ENCODE measurements around the gene TNFRSF6B.

TNFRSF6B gene

DNA sequence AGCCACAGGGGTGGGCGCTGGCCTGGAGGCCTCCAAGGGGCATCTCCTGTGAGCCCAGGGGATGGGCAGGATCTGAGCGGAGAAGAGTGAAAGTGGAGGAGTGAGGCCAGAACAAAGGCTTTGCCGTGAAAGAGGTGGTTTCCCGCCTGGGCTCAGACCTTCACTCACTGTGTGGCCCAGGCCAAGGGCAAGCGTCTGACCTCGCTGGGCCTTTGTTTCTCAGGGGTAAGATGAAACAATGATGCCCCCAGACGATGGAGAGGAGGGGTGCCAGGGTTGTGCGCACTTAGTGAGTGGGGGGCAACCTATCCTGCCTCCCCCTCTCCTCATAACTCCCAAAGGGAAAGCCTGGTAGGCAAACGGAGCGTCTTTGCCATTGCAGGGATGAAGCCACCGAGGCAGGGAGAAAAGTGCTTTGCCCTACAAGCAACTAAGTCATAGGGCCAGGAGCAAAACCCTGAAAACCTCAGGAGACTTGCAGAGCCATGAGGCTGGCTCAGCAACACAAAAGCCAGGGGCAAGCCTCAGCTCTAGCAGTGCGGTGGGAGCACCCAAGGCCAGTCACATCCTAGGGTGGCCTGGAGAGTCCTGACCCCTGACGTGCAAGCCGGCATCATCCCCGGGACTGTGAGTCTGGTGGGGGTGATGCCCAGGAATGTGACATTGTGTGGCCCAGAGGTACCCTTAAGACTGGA lies 42.3 kb upstream of the TNFRSF6B start:
- H3K4me3 ChIP-seq (ENCODE audit: low read length) = no peak overlapping the region; the same call in 1 of the 2 replicates
- DNase-seq (ENCODE audit: low read depth) = no peak
- TF ChIP-seq, protein P1, sequence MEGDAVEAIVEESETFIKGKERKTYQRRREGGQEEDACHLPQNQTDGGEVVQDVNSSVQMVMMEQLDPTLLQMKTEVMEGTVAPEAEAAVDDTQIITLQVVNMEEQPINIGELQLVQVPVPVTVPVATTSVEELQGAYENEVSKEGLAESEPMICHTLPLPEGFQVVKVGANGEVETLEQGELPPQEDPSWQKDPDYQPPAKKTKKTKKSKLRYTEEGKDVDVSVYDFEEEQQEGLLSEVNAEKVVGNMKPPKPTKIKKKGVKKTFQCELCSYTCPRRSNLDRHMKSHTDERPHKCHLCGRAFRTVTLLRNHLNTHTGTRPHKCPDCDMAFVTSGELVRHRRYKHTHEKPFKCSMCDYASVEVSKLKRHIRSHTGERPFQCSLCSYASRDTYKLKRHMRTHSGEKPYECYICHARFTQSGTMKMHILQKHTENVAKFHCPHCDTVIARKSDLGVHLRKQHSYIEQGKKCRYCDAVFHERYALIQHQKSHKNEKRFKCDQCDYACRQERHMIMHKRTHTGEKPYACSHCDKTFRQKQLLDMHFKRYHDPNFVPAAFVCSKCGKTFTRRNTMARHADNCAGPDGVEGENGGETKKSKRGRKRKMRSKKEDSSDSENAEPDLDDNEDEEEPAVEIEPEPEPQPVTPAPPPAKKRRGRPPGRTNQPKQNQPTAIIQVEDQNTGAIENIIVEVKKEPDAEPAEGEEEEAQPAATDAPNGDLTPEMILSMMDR (conservative IDR thresholded peaks at IDR 0.05; ENCODE audit: low read length) = no peak

DNA sequence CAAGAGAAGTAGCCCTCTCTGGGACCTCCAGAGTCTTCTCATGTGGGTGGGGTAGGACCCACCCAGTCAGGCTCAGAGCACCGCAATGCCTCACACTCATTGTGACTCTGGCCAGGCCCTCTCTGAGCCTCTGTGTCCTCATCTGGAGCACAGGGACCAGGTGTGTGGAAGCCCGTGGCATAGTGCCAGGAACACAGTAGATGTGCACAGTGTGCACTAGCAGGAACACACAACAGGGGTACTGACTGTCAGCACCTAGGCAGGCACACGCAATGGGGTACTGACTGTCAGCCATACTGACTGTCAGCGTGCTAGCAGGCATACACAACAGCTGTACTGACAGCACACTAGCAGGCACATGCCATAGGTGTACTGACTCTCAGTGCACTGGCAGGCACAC lies 41.2 kb upstream of the TNFRSF6B start:
- TF ChIP-seq, protein P1 (conservative IDR thresholded peaks at IDR 0.05; ENCODE audit: low read length) = no peak
- DNase-seq (ENCODE audit: low read depth) = no peak
- no peak overlapping the region for H3K4me3 ChIP-seq (ENCODE audit: low read length)

DNA sequence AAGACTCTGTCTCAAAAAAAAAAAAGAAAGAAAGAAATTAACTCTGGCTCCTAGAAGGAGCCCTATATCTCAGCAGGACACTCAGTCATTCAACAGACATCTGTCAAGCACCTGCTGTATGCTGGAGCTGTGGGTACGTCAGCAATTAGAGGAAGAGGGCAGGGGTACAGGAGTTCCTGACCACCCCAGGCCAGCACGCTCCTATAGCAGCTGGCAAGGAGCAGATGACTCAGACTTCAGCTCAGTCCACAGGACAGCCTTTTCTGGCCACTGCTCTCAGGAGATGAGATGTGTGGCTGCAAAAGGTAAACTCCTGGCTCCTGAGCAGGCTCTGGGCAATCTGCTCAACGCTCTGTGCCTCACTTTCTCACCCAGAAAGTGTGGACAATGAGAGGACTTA lies 40.0 kb upstream of the TNFRSF6B start:
- no peak overlapping the region for H3K4me3 ChIP-seq (ENCODE audit: low read length)
- no peak for DNase-seq (ENCODE audit: low read depth)
- TF ChIP-seq, protein P1 (conservative IDR thresholded peaks at IDR 0.05; ENCODE audit: low read length) = no peak

DNA sequence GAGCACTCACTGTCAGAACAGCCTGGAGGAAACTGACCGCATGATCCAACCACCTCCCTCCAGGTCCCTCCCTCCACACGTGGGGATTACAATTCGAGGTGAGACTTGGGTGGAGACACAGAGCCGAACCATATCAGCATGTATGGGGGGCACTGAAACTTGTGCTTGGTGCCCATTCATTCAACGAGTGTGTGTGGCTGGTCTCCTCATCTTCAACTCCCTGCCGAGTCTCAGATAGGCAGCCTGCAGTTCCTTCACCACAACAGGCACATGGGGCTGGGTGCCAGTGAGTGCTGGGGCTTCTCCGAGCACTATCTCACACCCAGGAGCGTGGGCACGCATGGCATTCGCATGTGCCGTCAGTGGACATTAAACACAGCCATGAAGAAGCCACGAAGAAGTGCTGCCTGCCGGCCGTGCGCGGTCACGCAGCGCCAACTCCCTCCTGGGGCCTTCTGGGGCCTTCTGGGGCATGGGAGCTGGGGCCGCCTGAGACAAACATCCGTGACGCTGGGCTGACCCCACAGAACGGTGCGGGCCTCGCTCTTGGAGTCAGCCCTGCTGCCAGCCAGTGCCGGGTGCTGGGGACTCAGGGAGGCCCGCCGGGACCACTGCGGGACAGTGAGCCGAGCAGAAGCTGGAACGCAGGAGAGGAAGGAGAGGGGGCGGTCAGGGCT lies 39.1 kb upstream of the TNFRSF6B start:
- TF ChIP-seq, protein P1 (conservative IDR thresholded peaks at IDR 0.05; ENCODE audit: low read length) = no peak
- peak overlapping the region; percentile 88 for H3K4me3 ChIP-seq (ENCODE audit: low read length)
- DNase-seq (ENCODE audit: low read depth) = peak; percentile 20

DNA sequence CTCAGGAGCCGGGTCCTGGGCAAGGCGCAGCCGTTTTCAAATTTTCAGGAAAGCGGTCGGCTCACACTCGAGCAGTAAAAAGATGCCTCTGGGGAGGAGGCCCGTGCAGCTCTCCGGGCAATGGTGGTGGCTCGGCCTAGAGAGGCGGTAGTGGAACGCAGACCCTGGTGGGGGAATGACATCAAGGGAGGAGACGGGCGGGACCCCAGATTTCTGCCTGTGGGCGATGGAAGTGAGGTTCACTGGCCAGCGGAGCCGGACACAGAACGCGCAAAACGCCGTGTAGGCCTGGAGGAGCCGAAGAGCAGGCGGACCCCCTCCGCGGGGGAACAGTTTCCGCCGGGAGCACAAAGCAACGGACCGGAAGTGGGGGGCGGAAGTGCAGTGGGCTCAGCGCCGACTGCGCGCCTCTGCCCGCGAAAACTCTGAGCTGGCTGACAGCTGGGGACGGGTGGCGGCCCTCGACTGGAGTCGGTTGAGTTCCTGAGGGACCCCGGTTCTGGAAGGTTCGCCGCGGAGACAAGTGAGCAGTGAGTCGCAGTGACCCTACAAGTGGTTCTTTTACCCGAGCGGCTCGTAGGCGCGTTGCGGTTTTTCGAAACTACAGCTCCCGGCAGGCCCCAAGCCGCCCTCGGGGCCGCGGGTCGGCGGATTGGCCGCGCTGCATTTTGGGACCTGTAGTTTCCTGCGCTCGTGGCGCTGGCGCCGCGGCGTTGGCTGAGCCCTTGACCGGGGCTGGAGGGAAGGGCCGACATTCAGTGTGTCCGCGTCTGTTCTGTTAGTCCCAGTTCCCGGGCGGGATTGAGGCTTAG lies 38.3 kb upstream of the TNFRSF6B start, which contains the start of gene RTEL1:
RTEL1 (plus strand) TSS at position 376 of the 812 bp plus-strand sequence. CDS start 1,091 bp downstream, outside the sequence.
- peak within 1 kb of the TSS; percentile 88 for H3K4me3 ChIP-seq (ENCODE audit: low read length)
- DNase-seq (ENCODE audit: low read depth) = peak; percentile 91
- TF ChIP-seq, protein P1 (conservative IDR thresholded peaks at IDR 0.05; ENCODE audit: low read length) = no peak

DNA sequence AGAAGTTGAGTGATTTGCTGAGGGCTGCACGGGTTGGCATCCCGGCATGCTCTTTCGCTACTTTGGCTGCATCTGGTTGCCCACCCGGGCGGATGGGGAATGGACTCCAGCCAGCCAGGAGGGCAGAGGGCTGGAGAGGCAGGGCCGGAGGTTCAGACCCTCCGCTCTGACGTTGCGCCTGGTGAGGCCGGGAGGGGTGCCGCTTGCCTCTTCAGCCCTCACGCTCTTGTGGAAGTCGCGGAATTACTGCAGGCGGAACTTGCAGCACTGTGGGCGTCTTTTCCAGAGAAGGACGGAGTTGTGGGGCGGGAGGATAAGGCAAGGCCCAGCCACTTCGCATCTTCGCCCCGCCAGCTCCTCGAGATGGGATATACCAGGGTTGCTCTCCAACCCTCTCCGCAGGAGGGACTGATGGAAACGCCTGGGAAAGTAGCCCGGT lies 37.7 kb upstream of the TNFRSF6B start:
- TF ChIP-seq, protein P1 (conservative IDR thresholded peaks at IDR 0.05; ENCODE audit: low read length) = no peak
- peak overlapping the region; percentile 88 for H3K4me3 ChIP-seq (ENCODE audit: low read length)
- peak; percentile 50 for DNase-seq (ENCODE audit: low read depth)
